K562 (cell line): ENCODE measurements around the gene SND1. TPM values are rescaled to one million over a fixed set of nuclear protein-coding genes. Genes with fewer than 3 reads are reported as not detected.

Experiments
- FOXA1 ChIP-seq: fragments of 450-650 bp; IDR thresholded peaks from 2 replicates; pipeline ENCODE4 v1.6.1; 2016; ENCODE audit warnings: mild to moderate bottlenecking, borderline replicate concordance
- FOXM1 ChIP-seq, 2 experiments: fragments of 450-650 bp in 1 of 2; sonication (generic) in 1 of 2; formaldehyde crosslinking in 1 of 2; IDR thresholded peaks; 2 replicates each; pipeline versions ENCODE4 v1.6.1 to v1.9.0; 2017 to 2022; ENCODE audit warnings: low read depth in 2 of 2, mild to moderate bottlenecking in 2 of 2, missing genetic modification reagents in 1 of 2, moderate library complexity in 1 of 2
- HDGF ChIP-seq: fragments of 450-650 bp; IDR thresholded peaks from 2 replicates; pipeline ENCODE4 v1.6.1; 2016
- MYC ChIP-seq, 2 experiments: fragments of 250-450 bp in 1 of 2; sonication (Bioruptor Pico) in 1 of 2; IDR thresholded peaks; 2 replicates each; pipeline versions ENCODE4 v1.5.1 to v1.6.1; 2012 to 2021; ENCODE audit warnings: low read depth in 2 of 2, borderline replicate concordance in 1 of 2, improper control_type of control experiment in 1 of 2, low read length in 1 of 2, mild to moderate bottlenecking in 1 of 2, moderate library complexity in 1 of 2
- NFE2 ChIP-seq: IDR thresholded peaks from 2 replicates; pipeline ENCODE4 v1.6.1; 2014; ENCODE audit warnings: antibody characterized with exemption, low read depth
- NFIC ChIP-seq: fragments of 450-650 bp; IDR thresholded peaks from 2 replicates; pipeline ENCODE4 v1.6.1; 2017; ENCODE audit warnings: mild to moderate bottlenecking, inconsistent platforms
- PHTF2 ChIP-seq: fragments of 250-450 bp; sonication (Bioruptor Pico); IDR thresholded peaks from 2 replicates; pipeline ENCODE4 v1.5.0; 2021; ENCODE audit warnings: mild to moderate bottlenecking
- POLR3G ChIP-seq: IDR thresholded peaks from 2 replicates; pipeline ENCODE4 v1.6.1; 2011; ENCODE audit not compliant: insufficient read length, insufficient replicate concordance; ENCODE audit errors: extremely low read depth
- PRMT5 ChIP-seq: sonication (generic); formaldehyde crosslinking; IDR thresholded peaks from 2 replicates; pipeline ENCODE4 v1.5.0; 2020; ENCODE audit warnings: missing genetic modification reagents
- RFX7 ChIP-seq: fragments of 250-450 bp; sonication (Bioruptor Pico); IDR thresholded peaks from 2 replicates; pipeline ENCODE4 v1.5.1; 2021; ENCODE audit warnings: mild to moderate bottlenecking
- SUPT5H ChIP-seq: fragments of 450-650 bp; IDR thresholded peaks from 2 replicates; pipeline ENCODE4 v1.6.1; 2016
- THRAP3 ChIP-seq: fragments of 450-650 bp; IDR thresholded peaks from 2 replicates; pipeline ENCODE4 v1.6.1; 2016; ENCODE audit warnings: mild to moderate bottlenecking, inconsistent platforms, borderline replicate concordance
- ZFP1 ChIP-seq: fragments of 450-650 bp; formaldehyde crosslinking; IDR thresholded peaks from 2 replicates; pipeline ENCODE4 v1.4.0; 2020; ENCODE audit warnings: mild to moderate bottlenecking, mixed read lengths
- ZKSCAN8 ChIP-seq: fragments of 200-800 bp; sonication (Bioruptor generic); IDR thresholded peaks from 2 replicates; pipeline ENCODE4 v1.6.1; 2016; ENCODE audit warnings: missing genetic modification characterization, missing compliant biosample characterization
- polyA plus RNA-seq, 8 experiments: library from polyadenylated mRNA; depleted of rRNA in 4 of 8; stranded (reverse) in 5 of 8; unstranded in 3 of 8; fragments of >200 nt; fragmentation: Nextera tagmentation in 2 of 8; fragmentation: Illumina TruSeq in 1 of 8; extraction: Ambion mirVana in 2 of 8; extraction: Trizol in 1 of 8; gene quantifications; 2 replicates each; pipeline versions ENCODE4 v1.2.1 to v1.2.3, GENCODE V29; 2011 to 2014; ENCODE audit warnings: inconsistent platforms in 1 of 8, missing spikeins in 1 of 8
- total RNA-seq, 7 experiments: library from RNA; depleted of rRNA in 6 of 7; stranded (reverse); fragments of >200 nt in 6 of 7; fragmentation: Illumina TruSeq in 2 of 7; extraction: Trizol in 2 of 7; gene quantifications; 2 replicates each; pipeline versions ENCODE4 v1.2.1 to v1.2.3, GENCODE V29; 2011 to 2021; ENCODE audit warnings: low replicate concordance in 1 of 7
- TF ChIP-seq, protein P1 (sequence below): sonication (generic); formaldehyde crosslinking; IDR thresholded peaks from 2 replicates; pipeline ENCODE4 v1.9.0; 2022; ENCODE audit warnings: mild to moderate bottlenecking, missing genetic modification reagents
- TF ChIP-seq, protein P2 (sequence below): fragments of 250-450 bp; sonication (Bioruptor Pico); IDR thresholded peaks from 2 replicates; pipeline ENCODE4 v1.6.1; 2021; ENCODE audit warnings: mild to moderate bottlenecking
- TF ChIP-seq, protein P3 (sequence below): fragments of 250-450 bp; sonication (Bioruptor Pico); IDR thresholded peaks from 2 replicates; pipeline ENCODE4 v1.4.0; 2020; ENCODE audit warnings: mild to moderate bottlenecking, moderate library complexity
- TF ChIP-seq, protein P4 (sequence below), 2 experiments: fragments of 450-650 bp in 1 of 2; IDR thresholded peaks; 2 replicates each; pipeline ENCODE4 v1.6.1; 2011 to 2017; ENCODE audit warnings: low read depth in 2 of 2, antibody characterized with exemption in 1 of 2, borderline replicate concordance in 1 of 2, low read length in 1 of 2, mild to moderate bottlenecking in 1 of 2, mixed read lengths in 1 of 2; ENCODE audit not compliant: control insufficient read depth in 1 of 2
- TF ChIP-seq, protein P5 (sequence below), 3 experiments: fragments of 200-800 bp in 1 of 3; sonication (Bioruptor generic) in 1 of 3; sonication (generic) in 1 of 3; formaldehyde crosslinking in 1 of 3; IDR thresholded peaks; 2 replicates each; pipeline versions ENCODE4 v1.6.1 to v1.8.0; 2016 to 2022; ENCODE audit warnings: mild to moderate bottlenecking in 2 of 3, missing compliant biosample characterization in 2 of 3, missing genetic modification characterization in 2 of 3, missing genetic modification reagents in 1 of 3
- TF ChIP-seq, protein P6 (sequence below): fragments of 250-450 bp; sonication (Bioruptor Pico); IDR thresholded peaks from 2 replicates; pipeline ENCODE4 v1.5.0; 2021

The SND1 gene
- total and polyA plus RNA-seq, 9 of the 15 experiments (the other 6 are each of a cell fraction or from before 2014, with no cell fraction given), result 46.5 to 307 (median 191) TPM

DNA sequence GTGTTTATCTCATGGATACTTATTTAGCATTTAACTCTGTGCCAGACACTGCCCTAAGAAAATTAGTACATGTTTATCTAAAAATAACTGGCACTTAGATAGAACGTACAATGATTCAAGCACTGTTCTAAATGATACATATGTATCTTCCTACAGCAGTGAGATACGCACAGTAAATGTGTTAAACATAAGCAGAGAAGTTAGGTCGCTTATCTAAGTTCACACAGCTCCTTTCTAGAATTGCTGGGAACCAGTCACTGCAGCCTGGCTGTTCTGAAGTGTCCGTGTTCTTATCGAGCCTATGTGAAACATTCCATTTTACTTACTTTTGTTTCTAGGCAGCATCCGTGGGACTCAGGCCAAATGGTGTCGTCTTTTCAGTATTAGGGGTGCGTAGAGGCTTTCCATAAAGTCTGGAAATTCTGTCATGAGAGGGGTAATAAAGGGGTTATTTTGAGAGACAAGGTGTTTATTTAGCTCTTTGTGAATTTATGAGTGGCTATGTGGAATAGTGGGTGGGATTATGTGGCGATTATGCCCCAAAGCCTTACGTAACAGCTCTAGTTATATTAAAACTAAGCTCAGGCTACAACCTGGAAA is 186.9 kb downstream of the SND1 start (continued):
- TF ChIP-seq THRAP3 (no peak), PHTF2 (CRISPR knock-in tag) (no peak), HDGF (no peak), POLR3G (no peak), ZKSCAN8 (CRISPR knock-in tag) (no peak; the same call in 1 of the 2 replicates), ZFP1 (CRISPR knock-in tag) (no peak), MYC (IDR thresholded peaks at IDR 0.05; ENCODE audit: low read depth, low read length) (peak; percentile 70), MYC (CRISPR knock-in tag; IDR thresholded peaks at IDR 0.05; ENCODE audit: borderline replicate concordance, low read depth) (no peak), NFE2 (peak; percentile 22; the same call in 1 of the 2 replicates), NFIC (peak; percentile 88), RFX7 (CRISPR knock-in tag) (no peak), SUPT5H (no peak), PRMT5 (CRISPR knock-in tag) (no peak), FOXM1 (IDR thresholded peaks at IDR 0.05; ENCODE audit: low read depth) (peak; percentile 88), FOXM1 (CRISPR knock-in tag; IDR thresholded peaks at IDR 0.05; ENCODE audit: low read depth) (no peak), FOXA1 (no peak)
- TF ChIP-seq, protein P1, sequence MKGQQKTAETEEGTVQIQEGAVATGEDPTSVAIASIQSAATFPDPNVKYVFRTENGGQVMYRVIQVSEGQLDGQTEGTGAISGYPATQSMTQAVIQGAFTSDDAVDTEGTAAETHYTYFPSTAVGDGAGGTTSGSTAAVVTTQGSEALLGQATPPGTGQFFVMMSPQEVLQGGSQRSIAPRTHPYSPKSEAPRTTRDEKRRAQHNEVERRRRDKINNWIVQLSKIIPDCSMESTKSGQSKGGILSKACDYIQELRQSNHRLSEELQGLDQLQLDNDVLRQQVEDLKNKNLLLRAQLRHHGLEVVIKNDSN (CRISPR knock-in tag), result no peak
- TF ChIP-seq, protein P2, sequence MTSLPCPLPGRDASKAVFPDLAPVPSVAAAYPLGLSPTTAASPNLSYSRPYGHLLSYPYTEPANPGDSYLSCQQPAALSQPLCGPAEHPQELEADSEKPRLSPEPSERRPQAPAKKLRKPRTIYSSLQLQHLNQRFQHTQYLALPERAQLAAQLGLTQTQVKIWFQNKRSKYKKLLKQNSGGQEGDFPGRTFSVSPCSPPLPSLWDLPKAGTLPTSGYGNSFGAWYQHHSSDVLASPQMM (CRISPR knock-in tag), result no peak
- TF ChIP-seq, protein P3, sequence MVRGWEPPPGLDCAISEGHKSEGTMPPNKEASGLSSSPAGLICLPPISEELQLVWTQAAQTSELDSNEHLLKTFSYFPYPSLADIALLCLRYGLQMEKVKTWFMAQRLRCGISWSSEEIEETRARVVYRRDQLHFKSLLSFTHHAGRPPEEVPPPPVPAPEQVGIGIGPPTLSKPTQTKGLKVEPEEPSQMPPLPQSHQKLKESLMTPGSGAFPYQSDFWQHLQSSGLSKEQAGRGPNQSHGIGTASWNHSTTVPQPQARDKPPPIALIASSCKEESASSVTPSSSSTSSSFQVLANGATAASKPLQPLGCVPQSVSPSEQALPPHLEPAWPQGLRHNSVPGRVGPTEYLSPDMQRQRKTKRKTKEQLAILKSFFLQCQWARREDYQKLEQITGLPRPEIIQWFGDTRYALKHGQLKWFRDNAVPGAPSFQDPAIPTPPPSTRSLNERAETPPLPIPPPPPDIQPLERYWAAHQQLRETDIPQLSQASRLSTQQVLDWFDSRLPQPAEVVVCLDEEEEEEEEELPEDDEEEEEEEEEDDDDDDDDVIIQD, result no peak
- TF ChIP-seq, protein P4, sequence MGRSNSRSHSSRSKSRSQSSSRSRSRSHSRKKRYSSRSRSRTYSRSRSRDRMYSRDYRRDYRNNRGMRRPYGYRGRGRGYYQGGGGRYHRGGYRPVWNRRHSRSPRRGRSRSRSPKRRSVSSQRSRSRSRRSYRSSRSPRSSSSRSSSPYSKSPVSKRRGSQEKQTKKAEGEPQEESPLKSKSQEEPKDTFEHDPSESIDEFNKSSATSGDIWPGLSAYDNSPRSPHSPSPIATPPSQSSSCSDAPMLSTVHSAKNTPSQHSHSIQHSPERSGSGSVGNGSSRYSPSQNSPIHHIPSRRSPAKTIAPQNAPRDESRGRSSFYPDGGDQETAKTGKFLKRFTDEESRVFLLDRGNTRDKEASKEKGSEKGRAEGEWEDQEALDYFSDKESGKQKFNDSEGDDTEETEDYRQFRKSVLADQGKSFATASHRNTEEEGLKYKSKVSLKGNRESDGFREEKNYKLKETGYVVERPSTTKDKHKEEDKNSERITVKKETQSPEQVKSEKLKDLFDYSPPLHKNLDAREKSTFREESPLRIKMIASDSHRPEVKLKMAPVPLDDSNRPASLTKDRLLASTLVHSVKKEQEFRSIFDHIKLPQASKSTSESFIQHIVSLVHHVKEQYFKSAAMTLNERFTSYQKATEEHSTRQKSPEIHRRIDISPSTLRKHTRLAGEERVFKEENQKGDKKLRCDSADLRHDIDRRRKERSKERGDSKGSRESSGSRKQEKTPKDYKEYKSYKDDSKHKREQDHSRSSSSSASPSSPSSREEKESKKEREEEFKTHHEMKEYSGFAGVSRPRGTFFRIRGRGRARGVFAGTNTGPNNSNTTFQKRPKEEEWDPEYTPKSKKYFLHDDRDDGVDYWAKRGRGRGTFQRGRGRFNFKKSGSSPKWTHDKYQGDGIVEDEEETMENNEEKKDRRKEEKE (IDR thresholded peaks at IDR 0.05; ENCODE audit: borderline replicate concordance in 1 of 2, control insufficient read depth in 1 of 2, low read depth in 2 of 2, low read length in 1 of 2), result no peak
- TF ChIP-seq, protein P5, sequence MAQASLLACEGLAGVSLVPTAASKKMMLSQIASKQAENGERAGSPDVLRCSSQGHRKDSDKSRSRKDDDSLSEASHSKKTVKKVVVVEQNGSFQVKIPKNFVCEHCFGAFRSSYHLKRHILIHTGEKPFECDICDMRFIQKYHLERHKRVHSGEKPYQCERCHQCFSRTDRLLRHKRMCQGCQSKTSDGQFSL (CRISPR knock-in tag; IDR thresholded peaks at IDR 0.05), result no peak
- TF ChIP-seq, protein P5 (tag; IDR thresholded peaks at IDR 0.05), result no peak
- TF ChIP-seq, protein P6, sequence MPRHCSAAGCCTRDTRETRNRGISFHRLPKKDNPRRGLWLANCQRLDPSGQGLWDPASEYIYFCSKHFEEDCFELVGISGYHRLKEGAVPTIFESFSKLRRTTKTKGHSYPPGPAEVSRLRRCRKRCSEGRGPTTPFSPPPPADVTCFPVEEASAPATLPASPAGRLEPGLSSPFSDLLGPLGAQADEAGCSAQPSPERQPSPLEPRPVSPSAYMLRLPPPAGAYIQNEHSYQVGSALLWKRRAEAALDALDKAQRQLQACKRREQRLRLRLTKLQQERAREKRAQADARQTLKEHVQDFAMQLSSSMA (CRISPR knock-in tag), result no peak
